Adrenal gland (tissue), 5 donors: ENCODE measurements around the gene GASK1B.

ENCODE experiments used
- CTCF ChIP-seq, 6 experiments: fragments of 450-650 bp in 4 of 6; fragments of 200-600 bp in 2 of 6; sonication (generic) in 1 of 6; IDR thresholded peaks; 1 replicate in 5 of 6; 2 replicates in 1 of 6; pipeline versions ENCODE4 v1.5.1 to v1.8.0; 2016 to 2021; ENCODE audit warnings: antibody characterized with exemption in 6 of 6, mild to moderate bottlenecking in 2 of 6, moderate library complexity in 1 of 6
- POLR2A ChIP-seq, 2 donors: fragments of 450-650 bp; IDR thresholded peaks; one replicate each; pipeline ENCODE4 v1.6.1; 2017; ENCODE audit warnings: antibody characterized with exemption in 2 of 2, mild to moderate bottlenecking in 2 of 2, moderate library complexity in 1 of 2
- donor health status: DM: no; HTN: no; CAD: no.

DNA sequence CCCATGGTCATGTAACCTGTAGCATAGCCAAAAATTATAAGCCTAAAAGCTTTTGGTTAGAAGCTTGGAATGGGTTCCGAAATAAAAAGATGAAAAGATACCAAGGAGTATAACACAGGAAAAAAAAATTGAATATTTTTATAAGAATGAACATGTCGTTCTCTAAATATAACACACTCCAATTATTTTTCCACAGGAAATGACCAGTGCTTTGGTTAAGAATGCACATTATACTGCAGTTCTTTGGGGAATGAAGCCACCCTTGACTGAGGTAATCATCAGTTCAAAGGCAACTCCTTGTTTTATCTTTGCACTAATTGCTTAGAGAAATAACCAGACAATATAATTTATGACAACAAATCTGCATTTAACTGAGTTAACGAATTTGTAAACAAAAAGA is 6.6 kb upstream of the GASK1B start:
- TF ChIP-seq CTCF (IDR thresholded peaks at IDR 0.05) (no peak), POLR2A (IDR thresholded peaks at IDR 0.05) (no peak)
